Esophagus muscularis mucosa (tissue), 4 donors: ENCODE measurements around the gene SCNN1B.

Experiments used
- CTCF ChIP-seq, 3 experiments: fragments of 200-600 bp in 2 of 3; fragments of 450-650 bp in 1 of 3; sonication (generic) in 2 of 3; IDR thresholded peaks; one replicate each; pipeline ENCODE4 v1.5.1; 2017 to 2019; ENCODE audit warnings: antibody characterized with exemption in 3 of 3, mild to moderate bottlenecking in 2 of 3, moderate library complexity in 1 of 3
- EP300 ChIP-seq: sonication (generic); formaldehyde crosslinking; IDR thresholded peaks from one replicate; pipeline ENCODE4 v1.6.1; 2017; ENCODE audit warnings: antibody characterized with exemption
- POLR2A ChIP-seq: fragments of 450-650 bp; IDR thresholded peaks from one replicate; pipeline ENCODE4 v1.6.1; 2017; ENCODE audit warnings: antibody characterized with exemption, moderate library complexity, mild to moderate bottlenecking, low read depth
- POLR2AphosphoS5 ChIP-seq, 2 donors: sonication (generic); formaldehyde crosslinking; IDR thresholded peaks; one replicate each; pipeline ENCODE4 v1.6.1; 2017; ENCODE audit warnings: antibody characterized with exemption in 2 of 2

GRCh38 chr16:23254338-23254737 is 47.8 kb upstream of the SCNN1B start:
- no peak for TF ChIP-seq POLR2AphosphoS5 (IDR thresholded peaks at IDR 0.05)
- TF ChIP-seq CTCF (IDR thresholded peaks at IDR 0.05): no peak
- no peak for TF ChIP-seq POLR2A
- TF ChIP-seq EP300: no peak
